ENCODE results near the gene LRMDA.
"Not testable (repeated sequence)": the region's sequence is repeated elsewhere in the genome, so short reads cannot be mapped to it uniquely, and the experiment has no call there.

The LRMDA gene

DNA sequence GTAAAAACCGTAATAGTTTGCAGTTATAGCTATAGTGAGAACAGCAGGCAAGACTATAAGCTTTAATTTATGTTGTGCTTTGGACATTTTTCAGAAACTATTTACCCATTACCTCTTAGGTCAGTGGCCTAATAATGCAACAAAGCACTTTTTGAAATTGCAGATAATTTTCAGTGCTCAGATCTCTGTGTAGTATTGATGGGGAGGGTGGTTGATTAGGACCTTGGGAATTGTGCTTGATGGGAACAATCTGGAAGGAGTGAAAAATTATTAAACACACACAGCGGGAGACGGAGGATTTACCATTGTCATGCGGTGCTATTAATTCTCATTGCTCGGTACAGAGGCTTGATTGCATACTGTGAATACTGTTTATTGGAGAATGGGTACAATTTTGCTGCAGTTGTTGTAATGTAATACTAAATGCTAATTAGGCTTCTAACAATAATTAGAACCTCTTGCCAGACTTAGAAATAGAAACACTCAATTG, 304.8 kb downstream of the LRMDA start:
- no peak for DNase-seq (ENCODE audit: low read depth in 2 of 2, low spot score in 1 of 2)

DNA sequence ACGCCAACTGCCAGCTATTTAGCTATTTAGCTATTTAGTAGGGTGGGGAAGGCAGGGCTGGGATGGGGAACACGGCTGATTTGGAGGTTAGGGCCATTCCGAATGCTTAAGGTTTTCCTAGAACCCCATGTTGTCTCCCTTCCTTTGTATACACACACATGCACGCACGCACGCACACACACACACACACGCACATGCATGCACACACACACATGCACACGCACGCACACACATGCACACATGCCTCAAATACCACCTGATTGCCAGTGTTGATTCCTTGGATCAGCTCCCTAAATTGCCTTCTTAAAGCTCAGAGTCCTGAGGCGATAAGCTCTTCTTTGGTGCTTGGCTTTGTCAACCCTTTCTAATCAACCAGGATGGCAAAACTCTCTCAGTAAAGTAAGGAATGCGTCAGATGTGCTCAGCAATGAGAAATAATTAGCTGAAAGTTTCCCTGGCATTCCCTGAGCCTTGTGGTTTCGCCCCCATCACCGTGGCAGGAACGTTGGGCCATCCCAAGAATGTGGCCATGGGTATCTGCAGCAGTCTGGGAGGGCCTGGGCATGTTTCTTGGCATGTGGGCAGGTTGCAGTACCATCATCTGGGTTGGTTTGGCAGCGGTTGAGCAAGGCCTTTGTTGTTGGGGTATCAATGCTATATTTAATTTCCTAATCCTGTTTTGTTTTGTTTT, 305.6 kb downstream of the LRMDA start:
- no peak for DNase-seq (ENCODE audit: low read depth in 2 of 2, low spot score in 1 of 2)

DNA sequence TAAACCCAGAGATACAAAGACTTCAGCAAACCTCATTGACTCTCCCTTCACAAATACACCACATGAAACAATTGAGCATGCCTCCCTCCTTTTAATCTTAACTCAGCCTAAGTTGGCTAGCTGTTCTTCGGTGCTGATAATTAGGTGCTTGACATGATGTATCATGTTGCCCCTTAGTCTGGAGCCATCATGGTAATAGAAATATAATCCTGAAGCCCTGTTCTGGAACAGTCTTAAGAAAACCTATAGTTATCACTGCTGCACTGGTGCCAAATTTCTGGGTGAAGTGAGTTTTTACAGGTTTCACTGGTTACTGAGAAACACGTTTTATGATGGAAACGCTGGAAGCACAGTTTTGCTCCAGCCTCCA, 306.1 kb downstream of the LRMDA start:
- DNase-seq (ENCODE audit: low read depth in 2 of 2, low spot score in 1 of 2) = no peak

DNA sequence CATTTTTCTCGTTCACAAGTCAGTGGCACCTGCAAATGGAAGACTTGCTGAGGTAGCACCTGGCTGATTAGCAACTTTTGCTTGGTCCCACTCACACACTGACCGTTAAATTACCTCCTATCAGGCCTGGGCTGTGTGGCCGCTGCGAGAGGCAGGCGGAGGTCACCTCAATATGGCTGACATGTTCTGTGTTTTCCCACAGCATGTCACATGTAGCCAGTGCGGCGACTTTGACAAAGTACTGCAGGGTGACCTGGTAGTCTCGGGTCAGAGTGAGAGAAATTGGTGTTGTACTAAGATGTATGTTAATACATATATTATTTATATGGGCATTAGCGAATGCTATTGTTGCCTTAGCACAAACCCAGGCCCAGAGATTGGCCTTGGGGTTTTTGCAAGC, 307.5 kb downstream of the LRMDA start:
- no peak for DNase-seq (ENCODE audit: low read depth in 2 of 2, low spot score in 1 of 2)

DNA sequence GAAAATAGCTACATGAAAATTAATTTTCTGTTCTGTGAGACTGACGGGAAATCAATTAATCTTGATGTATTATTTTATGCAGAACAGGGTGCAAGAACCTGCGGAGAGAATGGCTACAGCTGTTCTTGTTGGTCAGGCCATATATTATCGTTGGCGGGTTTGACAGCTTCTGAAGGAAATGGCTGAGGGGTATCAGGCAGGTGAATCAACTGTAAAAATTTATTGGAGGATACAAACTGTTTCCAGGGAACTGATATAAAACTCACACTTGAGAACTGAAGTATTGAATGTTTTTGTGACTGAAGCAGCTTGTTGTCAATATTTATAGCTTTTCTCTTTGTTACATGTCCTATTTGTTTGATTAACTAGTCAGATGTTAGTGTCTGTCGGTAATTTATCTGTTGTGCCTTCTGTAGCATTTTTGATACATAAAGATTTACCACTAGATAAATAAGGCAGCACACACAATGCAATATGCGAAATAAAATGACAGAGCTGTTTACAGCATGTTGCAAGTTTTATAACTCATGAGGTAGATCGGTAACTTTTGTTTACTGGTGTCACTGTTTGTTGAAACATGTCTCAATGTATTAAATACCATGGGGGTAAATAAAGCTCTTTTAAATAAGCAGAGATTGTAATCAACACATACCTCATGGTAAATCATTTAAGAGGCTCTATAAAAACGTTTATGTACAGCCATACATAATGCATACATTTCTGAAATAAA, 308.2 kb downstream of the LRMDA start:
- DNase-seq (ENCODE audit: low read depth in 2 of 2, low spot score in 1 of 2) = no peak

DNA sequence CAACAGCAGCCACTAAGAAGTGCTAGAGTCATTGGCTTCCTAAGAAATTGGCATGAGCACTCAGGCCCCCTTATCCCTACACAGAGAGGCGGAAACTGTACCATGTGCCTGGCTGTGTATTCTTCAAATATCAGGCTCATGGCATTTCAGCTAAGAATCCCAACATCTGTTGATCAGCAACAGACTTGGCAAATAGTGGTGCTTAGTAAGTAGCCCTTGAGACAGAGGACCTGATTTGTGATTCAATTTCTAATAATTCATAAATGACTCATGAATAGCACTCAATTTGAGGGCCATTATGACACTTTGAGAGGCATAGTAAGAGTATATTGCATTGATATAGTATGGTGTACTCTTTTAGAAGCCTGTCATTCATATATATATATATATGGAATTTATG, 309.1 kb downstream of the LRMDA start:
- no peak for DNase-seq (ENCODE audit: low read depth in 2 of 2, low spot score in 1 of 2)

DNA sequence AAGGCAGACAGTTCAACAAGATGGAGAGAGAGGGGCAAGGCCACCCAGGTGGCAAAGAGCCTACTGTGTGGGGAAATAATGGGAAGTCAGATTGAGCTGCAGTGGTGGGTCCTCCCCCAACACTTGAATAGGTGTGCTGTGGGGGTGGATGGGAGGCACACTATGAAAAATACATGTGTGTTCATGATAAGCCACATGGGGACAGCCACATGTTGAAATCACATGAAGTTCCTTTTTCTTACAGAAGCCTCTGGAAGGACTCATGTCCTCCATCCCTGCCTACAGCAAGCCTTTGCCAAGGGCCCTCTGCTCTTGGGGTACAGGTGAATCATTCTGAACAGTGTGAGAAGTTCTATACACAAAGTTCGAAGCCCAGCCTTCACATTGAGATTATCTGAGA, 310.9 kb downstream of the LRMDA start:
- no peak for DNase-seq (ENCODE audit: low read depth in 2 of 2, low spot score in 1 of 2)

DNA sequence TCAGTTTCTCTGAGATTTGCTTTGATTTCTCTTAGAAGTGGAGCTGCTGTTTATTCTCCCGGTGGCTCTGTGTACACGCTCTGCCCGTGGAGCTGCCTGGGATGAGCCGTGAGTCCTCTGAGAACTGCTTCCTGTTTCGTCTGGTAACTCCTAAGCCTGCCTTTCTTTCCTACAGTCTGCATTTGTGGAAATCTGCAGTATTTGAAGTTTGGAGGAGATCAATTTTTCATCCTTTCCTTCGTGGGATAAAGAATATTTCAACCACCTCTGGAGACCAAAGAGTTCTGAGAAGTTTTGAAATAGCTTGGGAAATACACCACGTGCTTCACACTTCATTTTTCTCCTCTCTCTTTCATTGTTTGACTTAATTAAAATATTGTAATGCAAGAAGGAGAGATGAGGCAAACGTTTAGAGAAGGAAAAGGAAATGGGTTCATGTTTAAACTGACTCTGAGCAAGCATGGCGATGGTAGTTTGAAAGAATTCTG, 311.9 kb downstream of the LRMDA start:
- DNase-seq (ENCODE audit: low read depth in 2 of 2, low spot score in 1 of 2) = no peak

DNA sequence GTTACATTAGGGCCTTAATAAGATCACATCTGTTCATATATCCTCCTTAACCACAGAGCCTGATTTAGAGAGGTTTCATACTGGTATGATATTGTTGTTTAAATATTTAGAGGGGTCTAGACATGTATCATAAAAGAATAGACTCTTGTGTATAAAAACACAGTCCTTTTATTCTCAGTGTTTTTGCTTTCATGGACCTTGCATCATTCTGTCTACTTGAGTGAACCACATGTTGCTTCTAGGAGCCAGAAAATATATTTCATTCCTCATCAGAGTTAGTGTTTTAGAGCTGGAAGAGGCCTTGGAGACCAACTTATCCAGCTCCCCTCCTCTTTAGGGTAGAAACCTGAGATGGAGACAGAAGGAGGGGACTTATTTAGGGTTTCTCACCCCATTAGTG, 312.8 kb downstream of the LRMDA start:
- no peak for DNase-seq (ENCODE audit: low read depth in 2 of 2, low spot score in 1 of 2)

DNA sequence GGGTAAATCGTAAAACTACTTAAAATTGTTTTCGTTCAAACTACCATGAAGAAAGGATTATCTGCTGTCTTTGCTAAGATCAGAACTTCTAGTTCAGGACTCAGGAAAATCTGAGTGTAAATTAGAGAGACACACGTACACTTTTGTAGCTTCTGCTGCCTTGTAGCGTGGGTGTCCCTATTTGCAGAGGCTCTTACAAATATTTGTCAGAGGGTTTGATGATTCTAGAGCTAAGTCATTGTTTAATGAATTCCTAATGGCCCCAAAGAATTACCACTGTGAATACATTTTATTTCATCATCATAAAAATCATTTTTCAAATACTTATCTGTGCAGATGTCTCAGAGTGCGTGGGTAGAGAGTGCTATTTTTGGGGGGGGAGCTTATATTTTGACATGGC, 314.9 kb downstream of the LRMDA start:
- no peak for DNase-seq (ENCODE audit: low read depth in 2 of 2, low spot score in 1 of 2)

DNA sequence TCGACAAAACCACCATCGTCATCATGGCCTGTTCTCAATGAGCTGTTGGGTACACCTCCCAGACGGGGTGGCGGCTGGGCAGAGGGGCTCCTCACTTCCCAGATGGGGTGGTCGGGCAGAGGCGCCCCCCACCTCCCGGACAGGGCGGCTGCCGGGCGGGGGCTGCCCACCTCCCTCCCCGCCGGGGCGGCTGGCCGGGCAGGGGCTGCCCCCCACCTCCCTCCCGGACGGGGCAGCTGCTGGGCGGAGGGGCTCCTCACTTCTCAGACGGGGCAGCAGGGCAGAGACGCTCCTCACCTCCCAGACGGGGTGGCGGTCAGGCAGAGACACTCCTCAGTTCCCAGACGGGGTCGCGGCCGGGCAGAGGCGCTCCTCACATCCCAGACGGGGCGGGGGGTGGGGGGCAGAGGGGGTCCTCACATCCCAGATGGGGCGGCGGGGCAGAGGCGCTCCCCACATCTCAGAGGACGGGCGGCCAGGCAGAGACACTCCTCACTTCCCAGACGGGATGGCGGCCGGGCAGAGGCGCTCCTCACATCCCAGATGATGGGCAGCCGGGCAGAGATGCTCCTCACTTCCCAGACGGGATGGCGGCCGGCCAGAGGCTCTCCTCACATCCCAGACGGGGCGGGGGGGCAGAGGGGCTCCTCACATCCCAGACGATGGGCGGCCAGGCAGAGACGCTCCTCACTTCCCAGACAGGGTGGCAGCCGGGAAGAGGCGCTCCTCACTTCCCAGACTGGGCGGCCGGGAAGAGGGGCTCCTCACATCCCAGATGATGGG, 318.9 kb downstream of the LRMDA start:
- DNase-seq (ENCODE audit: low read depth in 2 of 2, low spot score in 1 of 2) = not testable (repeated sequence)

DNA sequence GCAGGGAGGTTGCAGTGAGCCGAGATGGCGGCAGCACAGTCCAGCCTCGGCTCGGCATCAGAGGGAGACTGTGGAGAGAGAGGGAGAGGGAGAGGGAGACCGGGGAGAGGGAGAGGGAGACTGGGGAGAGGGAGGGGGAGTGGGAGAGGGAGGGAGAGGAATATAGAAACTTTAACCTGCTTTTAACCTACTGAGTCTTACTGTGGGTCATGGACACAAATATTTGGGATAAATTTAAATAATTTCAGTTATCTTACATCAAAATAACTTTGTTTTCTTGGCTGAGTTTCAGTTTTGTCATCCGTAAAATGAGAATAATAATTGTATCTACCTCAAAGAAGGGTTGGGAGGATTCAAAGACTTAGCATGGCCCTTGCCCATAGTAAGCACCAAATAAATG, 319.8 kb downstream of the LRMDA start:
- DNase-seq (ENCODE audit: low read depth in 2 of 2, low spot score in 1 of 2) = no peak

DNA sequence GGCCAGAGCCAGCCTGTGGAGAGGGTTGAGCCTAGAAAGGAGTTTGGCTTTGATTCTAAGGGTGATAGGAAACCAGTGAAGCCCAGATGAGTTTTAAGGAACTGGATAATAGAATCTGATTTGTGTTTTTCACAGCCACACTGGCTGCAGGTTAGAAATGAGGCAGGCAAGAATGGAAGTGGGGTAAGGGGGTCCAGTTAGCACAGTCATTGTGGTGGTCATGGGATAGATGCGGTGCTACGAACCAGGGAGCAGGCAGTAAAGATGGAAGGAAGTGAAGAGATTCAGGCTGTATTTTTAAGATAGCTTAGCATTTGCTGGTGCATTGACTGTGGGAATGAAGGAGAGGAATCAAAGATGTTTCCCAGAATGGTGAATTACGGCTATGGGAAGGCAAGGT, 322.2 kb downstream of the LRMDA start:
- DNase-seq (ENCODE audit: low read depth in 2 of 2, low spot score in 1 of 2) = no peak

DNA sequence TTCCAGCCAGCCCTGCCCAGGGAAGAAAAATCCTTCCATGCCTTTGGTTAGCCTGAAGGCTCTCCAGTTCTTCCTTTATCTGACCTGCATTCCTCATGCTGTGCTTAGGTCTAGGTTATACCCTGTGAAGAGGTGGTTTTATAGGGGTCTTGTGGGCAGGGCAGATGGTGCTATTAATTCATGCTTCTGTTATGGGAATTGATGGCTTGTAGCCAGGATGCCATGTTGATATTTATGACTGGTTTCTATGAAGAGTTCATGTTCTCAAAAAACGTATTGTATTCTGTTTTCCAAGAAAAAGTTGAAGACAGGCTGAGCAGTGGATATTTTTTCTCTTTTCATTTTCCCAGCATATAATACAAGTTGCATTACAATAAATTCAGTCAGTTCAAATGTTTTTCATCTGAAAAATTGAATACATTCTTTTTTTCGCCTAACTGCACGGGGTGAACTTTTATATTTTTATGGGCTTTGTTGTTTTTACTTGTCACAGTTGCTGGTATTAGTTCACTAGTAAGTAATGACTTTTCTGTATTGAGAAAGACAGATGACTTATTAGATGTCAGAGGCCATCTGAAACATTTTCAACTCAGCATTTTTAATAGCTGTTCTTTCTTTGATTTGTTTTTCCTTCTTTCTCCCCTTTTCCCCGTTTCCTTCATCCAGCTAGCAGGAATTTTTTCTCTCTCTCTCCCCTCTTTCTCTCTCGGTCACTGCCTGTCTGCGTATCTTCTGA, 322.8 kb downstream of the LRMDA start:
- DNase-seq (ENCODE audit: low read depth in 2 of 2, low spot score in 1 of 2) = no peak

DNA sequence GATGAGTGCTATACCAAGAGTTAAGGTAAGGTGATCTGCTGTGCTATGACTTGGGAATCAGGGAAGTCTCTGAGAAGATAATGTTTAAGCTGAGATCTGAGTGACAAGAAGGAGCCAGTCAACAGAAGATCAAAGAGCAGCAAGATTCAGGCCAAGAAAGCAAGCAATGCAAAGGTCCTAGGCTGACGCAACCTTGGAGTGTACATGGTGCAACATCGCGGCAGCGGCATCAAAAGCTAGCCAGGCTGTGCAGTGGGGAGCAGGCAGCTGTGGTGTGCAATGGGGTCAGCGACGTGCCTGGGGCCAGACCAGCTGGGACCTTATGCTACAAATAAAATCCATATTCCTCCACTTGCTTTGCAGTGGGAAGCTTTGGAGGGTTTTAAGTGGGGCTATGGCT, 324.1 kb downstream of the LRMDA start:
- DNase-seq (ENCODE audit: low read depth in 2 of 2, low spot score in 1 of 2) = no peak

DNA sequence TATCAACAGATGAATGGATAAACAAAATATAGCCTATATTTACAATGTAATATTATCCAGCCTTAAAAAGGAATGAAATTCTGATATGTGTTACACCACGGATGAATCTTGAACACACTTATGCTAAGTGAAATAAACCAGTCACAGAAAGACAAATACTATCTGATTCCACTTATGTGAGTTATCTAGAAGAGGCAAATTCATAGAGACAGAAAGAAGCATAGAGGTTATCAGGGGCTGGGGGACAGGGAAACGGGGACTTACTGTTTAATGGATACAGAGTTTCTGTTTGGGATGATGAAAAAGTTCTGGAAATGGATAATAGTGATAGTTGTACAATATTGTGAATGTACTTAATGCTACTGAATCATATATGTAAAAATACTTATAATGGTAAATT, 329.9 kb downstream of the LRMDA start:
- no peak for DNase-seq (ENCODE audit: low read depth in 2 of 2, low spot score in 1 of 2)

DNA sequence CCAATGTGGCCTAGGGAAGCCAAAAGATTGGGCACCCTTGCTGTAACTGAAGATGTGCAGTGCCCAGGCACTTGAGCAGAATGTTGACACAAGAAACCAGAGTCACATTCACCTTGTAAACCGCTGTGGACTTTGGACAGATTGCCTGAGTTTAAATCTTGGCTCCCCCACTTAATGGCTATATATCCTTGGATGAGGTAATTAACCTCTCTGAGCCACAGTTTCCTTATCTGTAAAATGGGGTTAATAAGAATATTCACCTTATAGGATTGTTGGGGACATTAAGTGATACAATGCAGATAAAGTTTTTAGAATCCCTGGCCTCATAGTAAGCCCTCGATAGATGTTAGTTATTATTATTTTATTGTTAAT, 331.0 kb downstream of the LRMDA start:
- no peak for DNase-seq (ENCODE audit: low read depth in 2 of 2, low spot score in 1 of 2)

DNA sequence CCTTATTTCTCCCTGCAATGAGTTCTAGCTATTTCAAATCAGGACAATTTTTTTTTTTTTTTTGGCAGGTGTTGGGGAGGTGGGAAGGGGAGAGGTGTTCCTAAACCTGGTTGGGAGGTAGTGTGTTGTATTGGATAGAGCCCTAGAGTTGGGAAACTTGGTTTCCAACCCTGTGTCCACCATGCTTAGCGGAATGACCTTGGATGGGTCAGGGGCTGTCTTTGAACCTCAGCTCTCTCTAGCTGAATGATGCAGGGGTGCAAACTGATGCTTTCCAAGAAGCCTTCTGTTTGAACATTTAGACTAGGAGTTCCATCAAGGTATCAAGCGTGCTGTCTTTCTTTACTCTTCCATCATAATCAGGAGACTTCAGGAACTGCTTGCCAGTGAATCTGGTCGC, 332.2 kb downstream of the LRMDA start:
- no peak for DNase-seq (ENCODE audit: low read depth in 2 of 2, low spot score in 1 of 2)

DNA sequence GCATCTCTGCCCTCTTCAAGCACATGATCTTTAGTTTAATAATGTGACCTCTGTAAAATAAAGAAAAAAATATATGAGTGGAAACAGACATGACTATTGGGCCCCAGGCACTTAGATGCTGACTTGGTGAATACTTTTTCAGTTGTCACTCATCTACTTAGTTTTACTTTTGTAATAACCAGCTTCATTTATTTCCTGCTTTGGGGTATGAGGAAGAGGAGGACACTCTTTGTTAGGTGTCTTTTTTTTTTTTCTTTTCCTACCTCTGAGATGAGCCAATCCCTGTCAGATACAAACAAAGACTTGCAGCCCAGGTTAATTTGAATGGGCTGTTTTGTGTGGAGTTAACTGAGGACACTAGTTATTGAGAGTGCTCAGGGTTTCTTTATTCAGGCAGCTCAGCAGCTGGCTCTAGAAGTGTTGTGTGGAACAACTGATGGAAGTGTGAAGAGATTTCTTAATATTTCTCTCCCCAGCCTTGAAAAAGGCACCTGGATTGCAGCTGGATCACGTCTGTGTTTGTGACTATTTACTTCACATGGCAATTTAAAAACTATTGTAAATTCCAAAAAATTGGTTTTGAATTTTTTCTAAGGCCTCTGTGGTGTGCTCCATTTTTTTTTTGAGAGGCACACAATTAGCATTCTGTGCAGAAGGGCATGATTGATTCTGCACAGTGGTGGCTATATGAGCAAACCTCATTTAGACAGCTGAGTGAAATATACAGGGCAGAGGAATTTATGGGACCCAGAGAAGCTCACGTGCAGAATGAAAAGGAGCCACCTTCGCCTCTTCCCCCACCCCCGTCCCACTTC, 333.8 kb downstream of the LRMDA start:
- DNase-seq (ENCODE audit: low read depth in 2 of 2, low spot score in 1 of 2) = no peak

DNA sequence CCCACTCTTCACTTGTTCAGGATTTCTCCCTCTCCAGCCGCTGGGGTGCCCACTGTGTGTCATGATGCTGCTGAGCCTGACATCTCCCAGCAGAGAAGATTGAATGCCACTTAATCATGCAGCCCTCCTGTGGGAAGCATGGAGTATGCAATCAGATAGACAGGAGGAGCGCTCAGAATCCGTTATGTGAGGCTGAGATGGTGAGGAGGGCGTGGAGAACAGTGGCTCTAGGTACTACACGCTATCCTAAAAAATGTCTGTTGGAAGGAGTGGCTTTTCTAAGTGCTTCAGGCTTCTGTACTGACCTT, 334.3 kb downstream of the LRMDA start:
- no peak for DNase-seq (ENCODE audit: low read depth in 2 of 2, low spot score in 1 of 2)

DNA sequence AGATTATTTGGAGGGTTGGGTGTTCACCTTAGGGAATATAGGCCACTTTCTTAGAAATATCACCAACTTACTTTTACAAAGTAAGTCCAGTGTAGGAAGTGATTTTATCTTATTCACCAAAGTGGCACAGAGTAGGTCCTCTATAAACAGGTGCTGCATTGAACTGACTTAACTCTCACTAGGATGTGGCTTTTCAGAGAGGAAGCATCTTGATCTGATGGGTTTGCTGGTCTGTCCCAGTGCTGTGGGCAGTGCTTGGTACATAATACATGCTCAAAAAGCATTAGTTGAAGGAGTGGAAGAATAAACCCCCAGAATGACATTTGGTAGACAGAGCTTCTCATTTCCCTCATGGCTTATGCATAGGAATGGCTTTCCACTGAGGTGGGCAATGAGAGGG, 334.7 kb downstream of the LRMDA start:
- no peak for DNase-seq (ENCODE audit: low read depth in 2 of 2, low spot score in 1 of 2)

Measured in stimulated activated CD8-positive, alpha-beta memory T cell treated with anti-CD3 and anti-CD28 coated beads, Interleukin-4, amount 100 ng/mL, for 4 hours (primary cell).